Measurements from ENCODE around the gene THAP7.

GRCh38 chr22:20970939-20971657, 30.8 kb downstream of the THAP7 start:
- TF ChIP-seq CTCF (IDR thresholded peaks at IDR 0.05; ENCODE audit: low read depth, low read length, poor library complexity, severe bottlenecking) (no peak), EZH2phosphoT487 (IDR thresholded peaks at IDR 0.05; ENCODE audit: borderline replicate concordance, low read length) (no peak)
